ENCODE data around the gene GLOD4.

- TF ChIP-seq CTCF (conservative IDR thresholded peaks at IDR 0.05; ENCODE audit: low read depth, low read length) (no peak), EZH2phosphoT487 (IDR thresholded peaks at IDR 0.05; ENCODE audit: borderline replicate concordance, low read length) (no peak)
Measured at GRCh38 chr17:791829-792228, 9.7 kb upstream of the GLOD4 start.
